ENCODE measurements around the gene ARHGAP8. TPM values are rescaled to one million over a fixed set of nuclear protein-coding genes. Genes with fewer than 3 reads are reported as not detected.

The ARHGAP8 gene
- total RNA-seq, 2 donors from 2014 or later, result 0.24 TPM; not detected in 1

- DNase-seq (ENCODE audit: low spot score), result no peak
- TF ChIP-seq CTCF (IDR thresholded peaks at IDR 0.05), result no peak
Observed at GRCh38 chr22:44862281-44862680, 109.9 kb downstream of the ARHGAP8 start.

GRCh38 chr22:44862981-44863860 lies 110.8 kb downstream of the ARHGAP8 start:
- TF ChIP-seq CTCF (IDR thresholded peaks at IDR 0.05), result no peak
- Histone ChIP-seq H3K9me3 (no peaks in the 10 kb centered on the region), H3K4me1 (no peaks in the 10 kb centered on the region), H3K27ac (no peak overlapping the region), H3K4me3 (no peak overlapping the region), H3K36me3 (no peaks in the 10 kb centered on the region), H3K27me3 (no peaks in the 10 kb centered on the region)
- no peak for DNase-seq (ENCODE audit: low spot score)

More at GRCh38 chr22:44862281-44862680, 109.9 kb downstream of the ARHGAP8 start:
- Histone ChIP-seq H3K4me3 (no peak overlapping the region), H3K4me1 (no peaks in the 10 kb centered on the region), H3K27ac (no peak overlapping the region), H3K9me3 (no peaks in the 10 kb centered on the region), H3K36me3 (no peaks in the 10 kb centered on the region), H3K27me3 (no peaks in the 10 kb centered on the region)

GRCh38 chr22:44865193-44866057 lies 113.0 kb downstream of the ARHGAP8 start:
- H3K4me1 ChIP-seq, result no peaks in the 10 kb centered on the region
- no peaks in the 10 kb centered on the region for H3K36me3 ChIP-seq
- H3K4me3 ChIP-seq, result no peak overlapping the region
- no peak for TF ChIP-seq CTCF (IDR thresholded peaks at IDR 0.05)
- no peak overlapping the region for H3K27ac ChIP-seq
- H3K27me3 ChIP-seq, result no peaks in the 10 kb centered on the region
- H3K9me3 ChIP-seq, result no peaks in the 10 kb centered on the region
- no peak for DNase-seq (ENCODE audit: low spot score)

GRCh38 chr22:44869196-44869595 lies 116.8 kb downstream of the ARHGAP8 start:
- H3K4me3 ChIP-seq, result no peak overlapping the region
- TF ChIP-seq CTCF (IDR thresholded peaks at IDR 0.05), result no peak
- H3K27me3 ChIP-seq, result no peaks in the 10 kb centered on the region
- H3K4me1 ChIP-seq, result no peaks in the 10 kb centered on the region
- H3K9me3 ChIP-seq, result peaks cover 0 to 12% of the 10 kb centered on the region in 2 donors
- no peaks in the 10 kb centered on the region for H3K36me3 ChIP-seq
- no peak overlapping the region for H3K27ac ChIP-seq
- DNase-seq (ENCODE audit: low spot score), result no peak

GRCh38 chr22:44870021-44870420 lies 117.6 kb downstream of the ARHGAP8 start:
- no peak overlapping the region for H3K27ac ChIP-seq
- no peak for DNase-seq (ENCODE audit: low spot score)
- H3K36me3 ChIP-seq, result no peaks in the 10 kb centered on the region
- H3K4me3 ChIP-seq, result no peak overlapping the region
- H3K9me3 ChIP-seq, result peaks cover 0 to 12% of the 10 kb centered on the region in 2 donors
- H3K4me1 ChIP-seq, result no peaks in the 10 kb centered on the region
- H3K27me3 ChIP-seq, result no peaks in the 10 kb centered on the region
- TF ChIP-seq CTCF (IDR thresholded peaks at IDR 0.05), result no peak

Measured in right atrium auricular region (tissue), 2 donors.